ENCODE results near the gene ALX1. TPM values are rescaled to one million over a fixed set of nuclear protein-coding genes. Genes with fewer than 3 reads are reported as not detected.

ALX1 gene
- total RNA-seq, 1 experiment from 2014 or later, result not detected

GRCh38 chr12:85350356-85350755, 70.3 kb downstream of the ALX1 start:
- ChIA-PET CTCF (no interaction called here), POLR2A (no interaction called here)
- Histone ChIP-seq H3K4me3 (ENCODE audit: low read depth, low read length) (no peak overlapping the region), H3K9me3 (no peaks in the 10 kb centered on the region), H3K36me3 (ENCODE audit: control insufficient read depth, insufficient read depth, low read length) (no peaks in the 10 kb centered on the region), H3K27me3 (replicated peaks; ENCODE audit: control insufficient read depth, insufficient read depth, low read length) (no peaks in the 10 kb centered on the region), H3K4me1 (no peaks in the 10 kb centered on the region)
- no peak for TF ChIP-seq CTCF (IDR thresholded peaks at IDR 0.05; ENCODE audit: insufficient read depth in 1 of 2, low read depth in 1 of 2, low read length in 1 of 2, severe bottlenecking in 1 of 2, unreplicated experiment in 1 of 2)
- DNase-seq, result no peak
- BruUV-seq (replicated peaks), result no TSS peak
- Mint-ChIP-seq H3K4me3 (ENCODE audit: unreplicated experiment) (no peak overlapping the region), H3K4me1 (ENCODE audit: low read depth, unreplicated experiment) (no peaks in the 10 kb centered on the region), H3K9me3 (ENCODE audit: unreplicated experiment) (no peaks in the 10 kb centered on the region), H3K27ac (ENCODE audit: unreplicated experiment) (no peak overlapping the region), H3K36me3 (ENCODE audit: insufficient read depth, unreplicated experiment) (no peaks in the 10 kb centered on the region), H3K27me3 (ENCODE audit: insufficient read depth, unreplicated experiment) (no peaks in the 10 kb centered on the region)
- intact Hi-C loops (cut with micrococcal nuclease; ENCODE audit: unreplicated experiment), result no loop called here

Other genes starting within 250 kb of the ALX1 start
- not detected in 2 replicates for gene TSPAN19, start 243.9 kb upstream of the ALX1 start, total RNA-seq (2022)
- gene LRRIQ1, start 243.9 kb upstream of the ALX1 start, total RNA-seq (2022), result not detected in 2 replicates